ENCODE data around the gene CST7. TPM values are rescaled to one million over a fixed set of nuclear protein-coding genes. Genes with fewer than 3 reads are reported as not detected.

Gene CST7
- total RNA-seq, 1 experiment from 2014 or later = not detected

DNA sequence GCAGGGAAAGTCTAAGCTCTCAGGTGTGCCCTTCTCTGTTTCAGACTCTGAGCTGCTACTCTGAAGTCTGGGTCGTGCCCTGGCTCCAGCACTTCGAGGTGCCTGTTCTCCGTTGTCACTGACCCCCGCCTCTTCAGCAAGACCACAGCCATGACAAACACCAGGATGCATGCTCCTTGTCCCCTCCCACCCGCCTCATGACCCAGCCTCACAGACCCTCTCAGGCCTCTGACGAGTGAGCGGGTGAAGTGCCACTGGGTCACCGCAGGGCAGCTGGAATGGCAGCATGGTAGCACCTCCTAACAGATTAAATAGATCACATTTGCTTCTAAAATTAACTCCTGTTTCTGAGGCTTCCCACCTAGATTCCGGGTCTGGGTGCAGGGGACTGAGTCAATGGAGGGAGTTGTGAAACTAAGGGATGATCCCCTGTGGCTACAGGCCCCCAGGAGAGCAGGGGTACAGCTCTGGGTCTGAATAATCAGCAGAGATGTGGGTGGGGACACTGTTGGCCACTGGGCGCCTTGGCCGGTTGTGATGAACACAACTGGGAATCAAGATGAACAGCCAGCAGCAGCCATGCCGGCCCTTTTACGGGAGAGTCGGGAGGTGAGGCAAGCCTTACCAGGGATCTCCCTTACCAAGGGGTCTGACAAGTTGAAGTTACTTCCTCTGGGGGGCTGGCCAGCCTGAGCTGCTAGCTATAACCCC is 10.7 kb downstream of the CST7 start:
- H3K4me1 ChIP-seq (ENCODE audit: insufficient read depth, low read length) = no peaks in the 10 kb centered on the region
- no peaks in the 10 kb centered on the region for H3K9me3 ChIP-seq (ENCODE audit: control insufficient read depth, low read depth, low read length)
- H3K27ac ChIP-seq (ENCODE audit: insufficient read length, low read depth, low read length) = no peak overlapping the region
- TF ChIP-seq, protein P1, sequence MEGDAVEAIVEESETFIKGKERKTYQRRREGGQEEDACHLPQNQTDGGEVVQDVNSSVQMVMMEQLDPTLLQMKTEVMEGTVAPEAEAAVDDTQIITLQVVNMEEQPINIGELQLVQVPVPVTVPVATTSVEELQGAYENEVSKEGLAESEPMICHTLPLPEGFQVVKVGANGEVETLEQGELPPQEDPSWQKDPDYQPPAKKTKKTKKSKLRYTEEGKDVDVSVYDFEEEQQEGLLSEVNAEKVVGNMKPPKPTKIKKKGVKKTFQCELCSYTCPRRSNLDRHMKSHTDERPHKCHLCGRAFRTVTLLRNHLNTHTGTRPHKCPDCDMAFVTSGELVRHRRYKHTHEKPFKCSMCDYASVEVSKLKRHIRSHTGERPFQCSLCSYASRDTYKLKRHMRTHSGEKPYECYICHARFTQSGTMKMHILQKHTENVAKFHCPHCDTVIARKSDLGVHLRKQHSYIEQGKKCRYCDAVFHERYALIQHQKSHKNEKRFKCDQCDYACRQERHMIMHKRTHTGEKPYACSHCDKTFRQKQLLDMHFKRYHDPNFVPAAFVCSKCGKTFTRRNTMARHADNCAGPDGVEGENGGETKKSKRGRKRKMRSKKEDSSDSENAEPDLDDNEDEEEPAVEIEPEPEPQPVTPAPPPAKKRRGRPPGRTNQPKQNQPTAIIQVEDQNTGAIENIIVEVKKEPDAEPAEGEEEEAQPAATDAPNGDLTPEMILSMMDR (conservative IDR thresholded peaks at IDR 0.05) = no peak
- no peak overlapping the region for H3K4me2 ChIP-seq (ENCODE audit: insufficient read depth, insufficient read length, low read length)
- no peak overlapping the region for H2BK5ac ChIP-seq (ENCODE audit: insufficient read length, low read length)
- Mint-ChIP-seq H3K27ac (no peak overlapping the region; a peak in 1 of 7 replicates), H3K27me3 (ENCODE audit: low read depth) (no peaks in the 10 kb centered on the region), H3K4me3 (no peak overlapping the region), H3K4me1 (peaks cover 0 to 3% of the 10 kb centered on the region in 2 experiments; a peak in 1 of 4 replicates), H3K9me3 (no peaks in the 10 kb centered on the region; a peak in 1 of 5 replicates), H3K36me3 (ENCODE audit: insufficient read depth in 1 of 3, low read depth in 3 of 3) (peaks cover 16 to 38% (median 22%) of the 10 kb centered on the region in 3 experiments; a peak in 6 of 7 replicates)
- H4K8ac ChIP-seq (replicated peaks; ENCODE audit: insufficient read length, low read depth, low read length) = no peak overlapping the region
- H3K18ac ChIP-seq (ENCODE audit: insufficient read length, low read depth, low read length) = no peak overlapping the region
- WGBS (ENCODE audit: extremely low coverage, insufficient read length, low lambda C conversion rate) = no CpG with 5 or more reads among the region's 14 CpGs
- H2BK120ac ChIP-seq (ENCODE audit: low read depth, low read length, poor library complexity, severe bottlenecking) = no peak overlapping the region
- H4K91ac ChIP-seq (ENCODE audit: insufficient read length, low read depth, low read length) = no peak overlapping the region
- no peaks in the 10 kb centered on the region for H3K27me3 ChIP-seq (ENCODE audit: insufficient read depth, low read length)
- no peak overlapping the region for H3T11ph ChIP-seq (ENCODE audit: low read length)
- H3K14ac ChIP-seq (ENCODE audit: insufficient read depth, low read length) = no peak overlapping the region; the same call in 1 of the 2 replicates
- no peak overlapping the region for H3K56ac ChIP-seq (ENCODE audit: insufficient read length, low read depth, low read length)
- no peak overlapping the region for H2BK20ac ChIP-seq (ENCODE audit: low read depth, low read length, poor library complexity, severe bottlenecking)
- no peak overlapping the region for H2BK15ac ChIP-seq (ENCODE audit: low read depth, low read length)
- DNase-seq = peak; percentile 17
- no peaks in the 10 kb centered on the region for H3K23me2 ChIP-seq (ENCODE audit: insufficient read length, low read depth, low read length, poor library complexity, severe bottlenecking)
- no peaks in the 10 kb centered on the region for H4K20me1 ChIP-seq (ENCODE audit: control insufficient read depth, insufficient read depth, insufficient read length)
- no peak overlapping the region for H2AK5ac ChIP-seq (ENCODE audit: insufficient read length, low read length)
- H4K5ac ChIP-seq (ENCODE audit: insufficient read length, low read depth, low read length) = no peak overlapping the region
- no peak overlapping the region for H3K9ac ChIP-seq (ENCODE audit: extremely low read depth, insufficient read length, low read length)
- no peak overlapping the region for H3K4ac ChIP-seq (ENCODE audit: low read depth, low read length)
- H2AFZ ChIP-seq (ENCODE audit: low read length) = no peak overlapping the region
- H2BK12ac ChIP-seq (ENCODE audit: insufficient read length, low read depth, low read length) = no peak overlapping the region
- H3K79me1 ChIP-seq (ENCODE audit: insufficient read depth, low read depth, low read length, poor library complexity, severe bottlenecking) = no peaks in the 10 kb centered on the region
- H3K79me2 ChIP-seq (ENCODE audit: insufficient read depth, low read length) = no peaks in the 10 kb centered on the region
- no peak overlapping the region for H3K23ac ChIP-seq (ENCODE audit: insufficient read length, low read depth, low read length)
